Mononuclear cell (primary cell): ENCODE measurements around the gene CTIF. TPM values are rescaled to one million over a fixed set of nuclear protein-coding genes. Genes with fewer than 3 reads are reported as not detected.

ENCODE experiments used
- H3K27me3 ChIP-seq: 2 replicates; pipeline ENCODE4 v1.6.0; 2011; ENCODE audit warnings: low read length, control low read depth; ENCODE audit not compliant: insufficient read depth
- H3K4me1 ChIP-seq: 2 replicates; pipeline ENCODE4 v1.5.1; 2011; ENCODE audit warnings: mild to moderate bottlenecking, low read length, control low read depth; ENCODE audit not compliant: insufficient read depth
- H3K4me3 ChIP-seq: 2 replicates; pipeline ENCODE4 v1.5.1; 2011; ENCODE audit warnings: mild to moderate bottlenecking, low read length, moderate library complexity
- H3K9me3 ChIP-seq: 2 replicates; pipeline ENCODE4 v1.5.1; 2011; ENCODE audit warnings: low read depth, mild to moderate bottlenecking, control low read depth, low read length
- total RNA-seq: library from RNA; depleted of rRNA; stranded (reverse); fragments of >200 nt; gene quantifications from one replicate; pipeline ENCODE4 v1.2.3, GENCODE V29; 2012

The CTIF gene
- total RNA-seq, 1 donor, result 2.7 TPM

DNA sequence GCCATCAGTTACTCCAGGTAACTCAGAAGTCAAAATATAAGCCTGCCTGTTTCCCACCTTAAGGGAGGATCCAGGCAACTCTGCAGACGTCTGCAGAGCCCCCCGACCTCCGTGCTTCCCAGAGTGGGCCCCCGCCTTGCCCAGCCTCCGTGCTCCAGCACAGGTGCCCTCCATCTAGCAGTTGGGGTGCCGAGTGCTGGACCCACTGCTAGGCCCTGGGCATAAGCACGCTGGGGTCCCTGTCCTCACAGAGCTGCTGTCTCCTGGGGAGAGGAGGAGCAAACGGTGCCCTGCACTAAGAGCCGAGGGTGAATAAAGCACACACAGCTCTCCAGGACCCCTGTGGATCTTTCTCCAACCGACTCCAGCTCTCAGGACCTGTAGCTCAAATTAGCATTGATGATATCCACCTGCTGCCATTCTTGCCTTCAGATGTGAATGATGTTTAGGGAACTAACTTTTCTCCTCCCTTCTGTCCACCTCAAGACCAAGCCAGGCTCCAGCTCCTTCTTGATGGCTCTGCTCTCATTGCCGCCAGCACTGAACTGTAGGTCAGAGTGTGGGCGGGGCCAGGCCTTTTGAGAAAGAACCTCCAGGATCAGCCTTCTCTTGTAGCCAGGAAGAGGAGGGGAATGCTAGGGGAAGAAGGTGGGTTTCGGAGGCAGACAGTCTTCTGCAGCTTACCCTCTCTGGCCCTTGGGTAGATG lies 290.8 kb downstream of the CTIF start:
- H3K27me3 ChIP-seq, result no peaks in the 10 kb centered on the region
- H3K4me3 ChIP-seq, result no peak overlapping the region
- H3K9me3 ChIP-seq, result no peaks in the 10 kb centered on the region
- peaks cover 32% of the 10 kb centered on the region for H3K4me1 ChIP-seq

GRCh38 chr18:48831113-48831759 lies 292.4 kb downstream of the CTIF start:
- Histone ChIP-seq H3K27me3 (no peaks in the 10 kb centered on the region), H3K9me3 (no peaks in the 10 kb centered on the region), H3K4me1 (peaks cover 42% of the 10 kb centered on the region), H3K4me3 (no peak overlapping the region)

- H3K4me3 ChIP-seq, result no peak overlapping the region
- H3K27me3 ChIP-seq, result no peaks in the 10 kb centered on the region
- H3K4me1 ChIP-seq, result peaks cover 48% of the 10 kb centered on the region
- no peaks in the 10 kb centered on the region for H3K9me3 ChIP-seq
Observed at GRCh38 chr18:48831802-48832201, 293.0 kb downstream of the CTIF start.

DNA sequence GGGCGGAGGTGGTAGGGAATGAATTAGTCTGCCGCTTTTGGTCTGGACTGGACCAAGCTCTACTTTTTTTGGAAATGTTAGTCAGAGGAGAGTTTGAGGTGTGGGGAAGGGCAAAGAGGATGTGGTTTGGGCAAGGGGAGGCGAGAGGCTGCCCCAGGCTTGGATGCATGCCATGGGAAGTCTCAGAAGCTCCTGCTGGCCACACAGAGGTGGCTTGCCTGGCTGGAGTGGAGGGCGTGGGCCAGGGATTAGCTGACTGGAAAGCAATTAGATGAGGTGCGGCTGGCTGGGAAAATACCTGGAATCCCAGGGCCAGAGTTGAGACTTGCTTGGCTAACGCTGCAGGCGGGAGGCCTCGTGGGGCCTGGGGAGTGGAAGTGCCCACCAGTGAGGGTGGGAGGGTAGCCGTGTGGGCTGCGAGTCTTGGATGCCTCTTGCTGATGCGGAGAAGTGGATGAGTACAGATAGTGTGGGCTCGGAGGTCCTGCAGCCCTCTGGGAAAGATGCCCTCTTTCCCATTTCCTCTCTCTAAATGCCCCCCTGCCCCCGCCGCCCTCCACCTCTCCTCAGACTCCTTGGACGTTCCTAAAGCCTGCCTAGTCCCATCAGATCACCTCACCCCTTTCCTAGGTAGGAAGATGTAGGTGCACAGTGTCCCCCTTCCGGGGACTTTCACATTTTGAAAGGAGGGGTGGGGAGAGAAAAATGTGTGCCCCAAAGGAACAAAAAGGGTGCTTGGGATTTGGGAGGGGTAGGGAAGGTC lies 294.3 kb downstream of the CTIF start:
- no peaks in the 10 kb centered on the region for H3K27me3 ChIP-seq
- no peaks in the 10 kb centered on the region for H3K9me3 ChIP-seq
- H3K4me3 ChIP-seq, result no peak overlapping the region
- peaks cover 60% of the 10 kb centered on the region for H3K4me1 ChIP-seq

GRCh38 chr18:48833701-48834412 lies 295.0 kb downstream of the CTIF start:
- peaks cover 68% of the 10 kb centered on the region for H3K4me1 ChIP-seq
- H3K9me3 ChIP-seq, result no peaks in the 10 kb centered on the region
- H3K27me3 ChIP-seq, result no peaks in the 10 kb centered on the region
- peak overlapping the region; percentile 33 for H3K4me3 ChIP-seq

GRCh38 chr18:48834413-48835031 lies 295.7 kb downstream of the CTIF start:
- Histone ChIP-seq H3K4me3 (peak overlapping the region; percentile 33), H3K4me1 (peaks cover 74% of the 10 kb centered on the region), H3K27me3 (no peaks in the 10 kb centered on the region), H3K9me3 (no peaks in the 10 kb centered on the region)

DNA sequence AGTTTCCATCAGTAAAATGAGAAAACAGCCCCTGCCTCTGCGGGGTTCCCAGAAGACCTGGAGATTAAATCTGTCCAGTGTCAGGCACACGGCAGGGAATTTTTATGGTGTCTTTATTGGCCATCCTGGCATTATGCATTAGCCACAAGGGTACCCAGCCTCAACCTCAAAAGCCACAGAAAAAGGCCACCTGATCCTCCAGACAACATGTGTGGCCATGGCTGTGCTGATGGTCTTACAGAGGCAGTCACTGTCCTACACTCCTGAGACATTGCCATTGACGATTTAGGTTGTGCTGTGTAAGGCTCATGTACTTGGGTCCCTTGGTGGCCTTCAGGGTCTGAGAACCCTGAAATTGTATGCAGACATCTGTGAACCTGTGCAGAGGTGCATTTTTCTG lies 296.3 kb downstream of the CTIF start:
- no peak overlapping the region for H3K4me3 ChIP-seq
- H3K4me1 ChIP-seq, result peaks cover 77% of the 10 kb centered on the region

DNA sequence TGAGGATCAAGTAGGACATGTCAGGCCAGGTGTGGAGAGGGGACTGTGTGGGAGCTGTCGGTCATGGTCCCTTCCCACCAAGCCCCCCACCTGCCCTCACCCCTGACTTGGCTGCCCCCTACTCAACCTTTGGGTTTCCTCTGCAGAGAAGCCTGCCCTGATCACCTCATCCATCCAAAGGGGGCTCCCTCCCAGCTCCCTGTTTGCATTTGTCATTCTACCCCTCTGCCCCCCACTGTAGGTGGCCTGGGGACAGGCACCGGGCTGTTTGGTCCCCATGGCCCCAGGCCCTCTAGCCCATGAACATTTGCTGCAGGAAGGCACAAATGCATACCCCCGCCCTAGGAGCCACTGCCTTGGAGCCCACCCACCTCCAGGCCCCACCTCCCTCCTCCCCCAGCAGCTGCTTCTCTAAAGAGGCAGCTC lies 296.9 kb downstream of the CTIF start:
- Histone ChIP-seq H3K4me1 (peaks cover 77% of the 10 kb centered on the region), H3K27me3 (no peaks in the 10 kb centered on the region), H3K9me3 (no peaks in the 10 kb centered on the region), H3K4me3 (no peak overlapping the region)

More for the DNA sequence above, 296.3 kb downstream of the CTIF start:
- Histone ChIP-seq H3K9me3 (no peaks in the 10 kb centered on the region), H3K27me3 (no peaks in the 10 kb centered on the region)

DNA sequence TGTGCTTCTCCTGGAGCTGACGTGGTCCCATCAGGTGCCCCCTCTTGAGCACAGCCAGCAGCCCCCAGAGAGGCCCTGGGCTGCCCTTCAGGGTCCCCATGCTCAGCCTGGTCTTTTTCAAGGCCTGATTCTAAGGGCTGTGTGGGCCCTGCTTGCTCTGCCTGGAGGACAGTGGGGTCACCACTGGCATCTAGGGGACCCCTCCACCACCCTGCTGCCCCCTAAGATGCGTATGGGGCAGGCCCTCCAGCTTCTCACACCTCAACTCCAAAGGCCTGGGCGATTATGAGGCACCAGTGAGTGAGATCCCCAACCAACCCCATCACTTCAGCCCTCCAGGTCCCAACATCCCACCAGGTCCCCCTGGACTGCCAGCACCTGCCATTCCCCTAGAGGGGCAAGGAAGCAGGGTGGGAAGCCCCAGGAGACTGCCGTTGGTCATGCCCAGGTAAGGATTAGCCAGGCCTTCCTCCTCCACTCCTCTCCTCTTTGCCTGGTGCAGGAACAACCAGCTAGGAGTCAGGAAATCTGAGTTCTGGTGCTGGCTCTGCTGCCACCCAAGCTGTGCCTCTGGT lies 297.5 kb downstream of the CTIF start:
- Histone ChIP-seq H3K4me3 (no peak overlapping the region), H3K9me3 (no peaks in the 10 kb centered on the region), H3K4me1 (peaks cover 83% of the 10 kb centered on the region), H3K27me3 (no peaks in the 10 kb centered on the region)

DNA sequence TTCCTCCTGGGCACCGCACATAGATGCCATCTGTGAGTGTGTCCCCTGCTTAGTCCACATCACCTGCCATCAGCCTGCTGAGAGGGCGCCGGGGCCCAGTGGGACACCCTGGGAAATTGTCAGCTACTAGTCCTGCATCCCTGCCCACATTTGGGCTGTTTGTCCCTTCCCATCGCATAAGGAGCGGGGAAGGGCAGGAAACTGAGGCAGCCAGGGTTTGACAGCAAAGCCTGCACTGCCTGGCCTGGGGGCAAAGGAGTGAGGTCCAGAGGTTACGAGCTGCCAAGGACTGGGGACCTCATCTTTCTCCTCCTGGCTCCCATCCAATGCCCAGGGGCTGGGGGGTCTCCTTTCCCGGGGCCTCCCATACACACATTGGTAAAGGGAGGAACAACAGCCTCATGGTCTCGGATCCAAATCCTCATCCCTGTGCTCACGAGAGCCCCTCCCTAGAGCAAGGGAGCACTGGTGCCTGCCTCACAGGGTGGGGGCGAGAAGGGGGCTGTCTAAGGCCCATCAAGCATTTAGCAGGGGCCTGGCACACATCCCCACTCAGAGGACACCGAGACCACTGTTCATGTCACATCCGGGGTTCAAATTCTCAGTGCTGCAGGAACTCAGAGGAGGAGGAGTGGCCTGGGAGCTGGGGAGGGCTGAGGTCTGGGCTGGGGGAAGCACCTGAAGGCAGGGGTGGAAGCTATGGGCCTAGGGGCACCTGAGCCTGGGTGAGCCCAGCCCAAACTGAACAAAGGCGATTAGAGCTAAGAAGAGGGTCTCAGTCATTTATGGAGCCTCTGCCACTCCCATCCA lies 298.2 kb downstream of the CTIF start:
- H3K27me3 ChIP-seq, result no peaks in the 10 kb centered on the region
- no peaks in the 10 kb centered on the region for H3K9me3 ChIP-seq
- peaks cover 87% of the 10 kb centered on the region for H3K4me1 ChIP-seq
- no peak overlapping the region for H3K4me3 ChIP-seq

DNA sequence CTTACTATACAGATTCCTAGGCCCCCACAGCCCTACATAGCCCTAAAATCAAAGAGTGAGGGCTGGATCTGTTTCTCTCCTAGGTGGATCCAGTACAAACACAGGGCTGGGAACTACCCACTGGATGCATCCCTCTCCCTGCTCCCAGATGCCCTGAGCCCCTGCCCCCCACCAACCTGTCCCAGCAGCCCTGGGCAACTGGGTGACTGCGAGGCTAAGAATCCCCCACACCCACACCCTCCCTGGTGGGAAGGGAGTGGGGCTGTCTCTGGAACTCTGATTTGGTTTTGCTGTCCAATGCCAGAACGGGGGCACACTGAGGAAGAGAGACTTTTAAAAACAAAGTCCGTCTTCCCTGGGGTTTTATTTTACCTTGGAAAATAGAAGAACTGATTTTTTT lies 298.8 kb downstream of the CTIF start:
- H3K4me3 ChIP-seq, result no peak overlapping the region
- H3K9me3 ChIP-seq, result no peaks in the 10 kb centered on the region
- H3K4me1 ChIP-seq, result peaks cover 87% of the 10 kb centered on the region

DNA sequence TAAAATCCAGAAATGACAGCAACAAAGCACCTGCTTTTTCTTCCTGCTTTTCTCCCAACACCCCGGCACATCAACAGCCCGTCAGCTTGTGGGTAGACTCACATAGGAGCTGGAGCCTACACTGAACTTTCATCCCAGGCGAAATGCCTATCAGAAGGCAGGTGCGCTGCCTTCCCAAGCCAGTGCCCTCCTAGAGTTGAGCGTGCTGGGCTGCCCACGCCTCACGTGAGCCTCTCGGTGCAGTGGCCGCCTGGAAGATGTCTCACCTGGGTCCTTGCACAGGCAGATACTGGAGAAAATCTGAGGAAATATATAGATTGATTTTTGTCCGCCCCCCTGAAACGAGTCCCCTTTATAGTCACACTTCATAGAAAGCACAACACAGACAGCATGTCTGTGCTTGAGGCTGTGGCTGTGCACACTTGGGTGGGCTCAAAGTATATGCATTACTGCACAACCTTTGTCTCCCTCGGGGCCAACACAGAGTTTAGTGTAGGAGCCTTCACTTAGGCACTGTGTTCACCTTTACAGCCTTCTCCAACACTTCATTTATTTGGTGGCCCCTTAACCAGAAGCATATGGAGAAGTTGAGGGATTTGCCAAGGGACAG lies 299.4 kb downstream of the CTIF start:
- Histone ChIP-seq H3K4me1 (peaks cover 87% of the 10 kb centered on the region), H3K27me3 (no peaks in the 10 kb centered on the region), H3K9me3 (no peaks in the 10 kb centered on the region), H3K4me3 (no peak overlapping the region)

More for the DNA sequence above, 298.8 kb downstream of the CTIF start:
- H3K27me3 ChIP-seq, result no peaks in the 10 kb centered on the region
